ENCODE measurements around the gene RSPO3. TPM values are rescaled to one million over a fixed set of nuclear protein-coding genes. Genes with fewer than 3 reads are reported as not detected.

The RSPO3 gene
- total RNA-seq, 1 experiment from 2014 or later = not detected

GRCh38 chr6:127164565-127164964 is 46.1 kb downstream of the RSPO3 start:
- TF ChIP-seq CTCF (conservative IDR thresholded peaks at IDR 0.05) (no peak), EZH2 (IDR thresholded peaks at IDR 0.05; ENCODE audit: low read depth) (no peak)
- POLR2A ChIA-PET (ENCODE audit: unreplicated experiment) = no interaction called here
- no TSS peak for BruUV-seq (replicated peaks)

GRCh38 chr6:127173156-127173940 is 54.9 kb downstream of the RSPO3 start:
- H3K36me3 ChIP-seq (ENCODE audit: low read depth) = no peaks in the 10 kb centered on the region
- peaks cover 6% of the 10 kb centered on the region; the same call in 1 of the 2 replicates for H3K4me1 ChIP-seq (replicated peaks; ENCODE audit: insufficient read depth)
- H3K27ac ChIP-seq = no peak overlapping the region
- H3K4me2 ChIP-seq = no peak overlapping the region
- H3F3A ChIP-seq (ENCODE audit: insufficient read depth, low read depth) = no peaks in the 10 kb centered on the region
- POLR2A ChIA-PET (ENCODE audit: unreplicated experiment) = no interaction called here
- H3K79me2 ChIP-seq (ENCODE audit: low read depth) = no peaks in the 10 kb centered on the region
- peaks cover 3% of the 10 kb centered on the region; the same call in 1 of the 2 replicates for H3K9me3 ChIP-seq (ENCODE audit: insufficient read depth, low read depth)
- H4K20me1 ChIP-seq (ENCODE audit: insufficient read depth) = no peaks in the 10 kb centered on the region
- intact Hi-C loops (cut with micrococcal nuclease; ENCODE audit: unreplicated experiment) = no loop called here
- no peaks in the 10 kb centered on the region for H3K27me3 ChIP-seq (ENCODE audit: insufficient read depth, low read depth)
- 0 out of 2 replicates have a peak, but pooled peaks cover 8% of the 10 kb centered on the region for H3K9me2 ChIP-seq (ENCODE audit: insufficient read depth)
- CTCF ChIA-PET = no interaction called here
- H3K4me3 ChIP-seq = no peak overlapping the region
- DNase-seq = peak in 1 of 2 experiments; percentile 17
- TF ChIP-seq EZH2 (IDR thresholded peaks at IDR 0.05; ENCODE audit: low read depth) = no peak
- no peak for TF ChIP-seq CTCF (conservative IDR thresholded peaks at IDR 0.05)
- BruUV-seq (replicated peaks) = no TSS peak
- H2AFZ ChIP-seq = no peak overlapping the region

More at GRCh38 chr6:127164565-127164964, 46.1 kb downstream of the RSPO3 start:
- Histone ChIP-seq H3K4me2 (no peak overlapping the region), H3K9me3 (ENCODE audit: insufficient read depth, low read depth) (no peaks in the 10 kb centered on the region), H3K9me2 (ENCODE audit: insufficient read depth) (no peaks in the 10 kb centered on the region), H3K4me1 (replicated peaks; ENCODE audit: insufficient read depth) (no peaks in the 10 kb centered on the region), H3K27ac (no peak overlapping the region), H3K27me3 (ENCODE audit: insufficient read depth, low read depth) (no peaks in the 10 kb centered on the region), H3K79me2 (ENCODE audit: low read depth) (no peaks in the 10 kb centered on the region), H3K36me3 (ENCODE audit: low read depth) (no peaks in the 10 kb centered on the region), H3F3A (ENCODE audit: insufficient read depth, low read depth) (no peaks in the 10 kb centered on the region), H3K4me3 (no peak overlapping the region), H4K20me1 (ENCODE audit: insufficient read depth) (no peaks in the 10 kb centered on the region), H2AFZ (0 out of 2 replicates have a peak overlapping the region, but pooled peaks have one; percentile 46)
- CTCF ChIA-PET = no interaction called here
- DNase-seq = peak in 1 of 2 experiments; percentile 28
- intact Hi-C loops (cut with micrococcal nuclease; ENCODE audit: unreplicated experiment) = no loop called here

GRCh38 chr6:127176146-127176545 is 57.7 kb downstream of the RSPO3 start:
- Histone ChIP-seq H3K4me1 (replicated peaks; ENCODE audit: insufficient read depth) (peaks cover 6% of the 10 kb centered on the region; the same call in 1 of the 2 replicates), H3K9me2 (ENCODE audit: insufficient read depth) (0 out of 2 replicates have a peak, but pooled peaks cover 8% of the 10 kb centered on the region), H3K79me2 (ENCODE audit: low read depth) (no peaks in the 10 kb centered on the region), H3K36me3 (ENCODE audit: low read depth) (no peaks in the 10 kb centered on the region), H4K20me1 (ENCODE audit: insufficient read depth) (no peaks in the 10 kb centered on the region), H3K9me3 (ENCODE audit: insufficient read depth, low read depth) (peaks cover 3% of the 10 kb centered on the region; the same call in 1 of the 2 replicates), H3K4me3 (no peak overlapping the region), H3K27ac (no peak overlapping the region), H3F3A (ENCODE audit: insufficient read depth, low read depth) (no peaks in the 10 kb centered on the region), H3K27me3 (ENCODE audit: insufficient read depth, low read depth) (no peaks in the 10 kb centered on the region), H3K4me2 (no peak overlapping the region), H2AFZ (no peak overlapping the region)
- DNase-seq = peak in 1 of 2 experiments; percentile 21
- ChIA-PET CTCF (no interaction called here), POLR2A (ENCODE audit: unreplicated experiment) (no interaction called here)
- no TSS peak for BruUV-seq (replicated peaks)
- TF ChIP-seq EZH2 (IDR thresholded peaks at IDR 0.05; ENCODE audit: low read depth) (no peak), CTCF (conservative IDR thresholded peaks at IDR 0.05) (no peak)
- intact Hi-C loops (cut with micrococcal nuclease; ENCODE audit: unreplicated experiment) = no loop called here
